Measurements from ENCODE around the gene KRT6C.
"Not testable (repeated sequence)": the region's sequence is repeated elsewhere in the genome, so short reads cannot be mapped to it uniquely, and the experiment has no call there.

Gene KRT6C

DNA sequence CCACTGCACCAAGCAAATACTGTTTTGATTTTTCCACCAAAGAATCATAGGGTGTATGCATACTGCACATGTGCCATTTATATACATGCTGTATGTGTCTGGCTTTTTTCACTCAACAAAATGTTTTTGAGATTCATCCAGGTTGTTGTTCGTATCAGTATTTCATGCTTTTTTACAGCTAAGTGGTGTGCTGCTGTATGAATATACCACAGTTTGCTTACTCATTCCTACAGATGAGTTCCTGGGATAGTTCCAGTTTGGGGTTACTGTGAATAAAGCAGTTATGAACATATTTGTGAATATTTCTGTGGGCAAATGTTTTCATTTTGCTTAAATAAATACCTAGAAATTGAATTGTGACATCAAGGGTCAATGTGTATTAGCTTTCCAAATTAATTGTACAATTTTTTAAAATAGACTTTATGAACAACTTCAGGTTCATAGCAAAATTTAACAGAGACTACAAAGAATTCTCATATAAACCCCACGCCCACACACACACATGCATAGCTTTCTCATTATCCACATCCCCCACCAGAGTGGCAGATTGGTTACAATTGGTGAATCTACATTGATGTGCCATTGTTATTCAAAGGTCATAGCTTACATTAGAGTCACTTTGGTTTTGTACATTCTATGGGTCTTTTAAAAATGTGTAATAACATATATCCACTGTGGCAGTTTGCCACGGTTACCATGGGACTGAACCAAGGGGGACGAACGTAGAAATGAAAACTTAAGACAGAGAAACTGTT, 26.4 kb upstream of the KRT6C start:
- DNase-seq = no peak

GRCh38 chr12:52498946-52499345, 25.3 kb upstream of the KRT6C start:
- DNase-seq = no peak

GRCh38 chr12:52497975-52498374, 24.4 kb upstream of the KRT6C start:
- no peak for DNase-seq

DNA sequence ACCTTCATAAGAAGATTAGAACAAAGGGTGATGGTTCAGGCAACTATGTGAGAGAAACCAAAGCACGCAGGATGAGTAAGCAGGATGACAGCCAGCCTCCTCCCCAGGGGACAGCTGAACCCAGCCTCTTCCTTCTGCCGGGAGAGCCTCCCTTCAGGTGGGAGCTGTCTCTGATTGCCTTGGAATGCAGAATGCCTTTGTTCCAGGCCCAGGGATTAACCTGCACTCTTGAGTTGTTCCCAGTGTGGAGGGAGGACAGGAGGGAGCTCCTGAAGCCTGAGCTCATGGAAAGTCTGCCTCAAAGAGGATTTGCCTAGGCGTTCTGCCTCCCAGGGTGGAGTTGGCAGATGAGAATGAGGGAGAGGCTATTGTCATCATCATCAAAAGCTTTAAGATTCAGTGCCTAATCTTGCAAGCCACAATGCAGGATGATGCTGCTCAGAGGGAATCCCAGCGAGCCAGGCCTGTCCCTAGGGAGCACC, 23.0 kb upstream of the KRT6C start:
- no peak for DNase-seq

- no peak for DNase-seq
These were observed 22.4 kb upstream of the KRT6C start for GRCh38 chr12:52496054-52496453.

DNA sequence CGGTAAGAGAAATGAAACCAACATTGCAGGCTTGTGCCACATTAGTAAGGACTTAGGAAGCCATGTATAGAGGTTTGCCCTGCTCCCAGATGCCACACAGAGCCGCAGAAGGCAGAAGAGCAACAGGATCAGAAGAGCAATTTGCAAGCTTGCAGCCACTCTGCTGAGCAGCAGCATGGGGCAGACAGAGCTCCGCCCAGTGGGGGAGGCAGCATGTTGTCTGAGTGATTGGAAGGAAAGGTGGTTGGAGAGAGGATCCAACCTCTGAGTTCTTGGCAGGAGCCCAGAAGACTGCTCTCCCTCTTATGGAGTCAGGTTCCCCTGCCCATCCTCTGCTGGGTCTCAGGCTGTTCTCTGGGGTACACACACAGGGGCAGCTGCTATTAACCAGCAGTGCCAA, 21.8 kb upstream of the KRT6C start:
- no peak for DNase-seq

DNA sequence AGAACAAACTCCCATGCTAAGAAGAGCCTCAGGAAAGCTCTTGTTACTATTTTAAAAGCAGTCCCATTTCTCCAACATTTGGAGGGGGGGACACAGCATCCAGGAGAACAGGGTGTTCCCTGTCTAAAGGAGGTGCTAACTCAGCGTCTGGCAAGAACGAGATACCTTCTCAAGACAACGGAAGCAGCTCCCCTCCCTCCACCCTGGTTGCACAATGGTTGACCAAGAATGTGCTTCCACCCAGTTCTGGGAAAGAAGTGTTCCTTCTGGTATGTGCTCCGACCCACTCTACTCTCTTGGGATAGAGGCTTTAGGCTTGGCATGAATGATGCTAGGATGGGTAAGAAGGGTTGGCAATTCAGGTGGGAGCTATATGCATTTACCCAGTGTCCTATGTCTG, 20.9 kb upstream of the KRT6C start:
- DNase-seq = no peak

GRCh38 chr12:52494100-52494499, 20.5 kb upstream of the KRT6C start:
- no peak for DNase-seq

GRCh38 chr12:52493172-52493571, 19.6 kb upstream of the KRT6C start, which contains the start of gene KRT6A:
Gene KRT6A, minus strand, starts transcription at chr12:52493257. Its CDS starts 69 bp downstream, at chr12:52493188.
- no peak for DNase-seq

- DNase-seq = not testable (repeated sequence)
These were observed 18.8 kb upstream of the KRT6C start for GRCh38 chr12:52492405-52492804.

GRCh38 chr12:52491495-52491894, 17.9 kb upstream of the KRT6C start:
- not testable (repeated sequence) for DNase-seq

DNA sequence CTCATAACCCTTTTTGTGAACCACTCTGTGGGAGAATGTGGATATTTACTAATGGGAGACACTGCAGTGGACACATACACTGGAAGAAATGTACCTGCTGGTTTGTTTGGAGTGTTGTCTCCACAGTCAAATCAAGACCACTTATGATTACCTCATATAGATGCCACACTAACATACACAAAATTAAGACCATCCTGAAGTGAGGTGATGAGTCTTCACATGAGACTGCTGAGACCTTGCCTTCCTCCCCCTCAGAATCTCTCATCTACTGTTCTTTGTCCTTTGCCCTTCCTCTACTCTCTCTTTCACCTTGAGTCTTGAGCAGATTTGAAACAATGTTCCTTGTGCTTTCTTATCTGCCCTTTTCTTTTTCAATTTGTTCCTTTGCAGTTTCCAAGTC, 15.1 kb upstream of the KRT6C start:
- DNase-seq = no peak

GRCh38 chr12:52487744-52488443, 14.3 kb upstream of the KRT6C start:
- not testable (repeated sequence) for DNase-seq

DNA sequence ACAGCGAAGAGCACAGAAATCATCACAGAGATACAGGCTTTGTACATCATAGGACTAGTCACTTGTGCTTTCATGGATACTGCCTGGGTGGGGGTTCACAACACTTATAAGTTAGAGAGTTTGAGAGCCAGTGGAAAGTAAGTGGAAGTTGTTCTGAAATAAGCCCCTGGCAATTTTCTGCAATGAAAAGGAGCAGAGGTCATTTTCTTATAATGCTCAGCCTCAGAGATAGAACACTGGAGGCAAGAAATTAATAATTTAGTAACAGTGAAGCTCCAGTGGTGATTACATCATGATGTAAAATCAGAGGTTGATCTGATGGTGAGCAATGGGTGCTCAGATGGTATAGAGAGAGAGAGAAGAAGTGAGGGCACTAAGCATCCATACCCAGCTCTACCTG, 13.6 kb upstream of the KRT6C start:
- DNase-seq = no peak

- no peak for DNase-seq
These were observed 12.8 kb upstream of the KRT6C start for GRCh38 chr12:52486166-52487105.

DNA sequence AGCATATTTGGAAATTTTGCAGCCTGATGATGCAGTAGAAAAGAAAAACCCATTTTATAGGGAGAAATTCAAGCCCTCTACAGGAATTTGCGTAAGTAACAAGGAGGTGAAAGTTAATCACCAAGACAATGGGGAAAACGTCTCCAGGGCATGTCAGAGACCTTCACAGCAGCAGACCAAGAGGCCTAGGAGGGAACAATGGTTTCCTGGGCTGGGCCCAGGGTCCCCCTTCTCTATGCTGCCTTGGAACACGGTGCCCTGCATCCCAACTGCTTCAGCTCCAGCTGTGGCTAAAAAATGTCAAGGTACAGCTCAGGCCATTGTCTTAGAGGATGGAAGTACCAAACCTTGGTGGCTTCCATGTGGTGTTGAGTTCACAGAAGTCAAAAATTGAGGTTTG, 6.5 kb upstream of the KRT6C start:
- DNase-seq = no peak

GRCh38 chr12:52477651-52478050, 4.0 kb upstream of the KRT6C start:
- no peak for DNase-seq

- DNase-seq = no peak
These were observed 607 bp upstream of the KRT6C start for GRCh38 chr12:52474212-52474611.

DNA sequence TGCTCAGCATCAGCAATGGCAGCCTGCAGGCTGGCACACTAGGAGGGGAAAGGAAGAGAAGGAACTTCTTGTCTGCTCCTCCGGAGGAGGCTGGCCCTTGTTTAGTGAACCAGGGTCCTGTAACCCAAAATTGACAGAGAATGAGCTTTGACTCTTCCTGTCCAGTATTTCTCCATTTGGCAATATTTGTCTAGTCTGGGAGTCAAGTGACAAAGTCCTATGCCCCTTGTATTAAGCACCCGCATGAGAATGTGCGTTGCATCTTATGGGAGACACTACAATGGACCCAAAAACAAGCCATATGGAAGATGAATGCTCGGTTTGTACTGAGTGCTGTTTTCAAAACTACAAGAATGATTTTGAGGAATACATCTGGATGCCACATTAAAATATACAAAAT, 3.8 kb downstream of the KRT6C start:
- DNase-seq = no peak

DNA sequence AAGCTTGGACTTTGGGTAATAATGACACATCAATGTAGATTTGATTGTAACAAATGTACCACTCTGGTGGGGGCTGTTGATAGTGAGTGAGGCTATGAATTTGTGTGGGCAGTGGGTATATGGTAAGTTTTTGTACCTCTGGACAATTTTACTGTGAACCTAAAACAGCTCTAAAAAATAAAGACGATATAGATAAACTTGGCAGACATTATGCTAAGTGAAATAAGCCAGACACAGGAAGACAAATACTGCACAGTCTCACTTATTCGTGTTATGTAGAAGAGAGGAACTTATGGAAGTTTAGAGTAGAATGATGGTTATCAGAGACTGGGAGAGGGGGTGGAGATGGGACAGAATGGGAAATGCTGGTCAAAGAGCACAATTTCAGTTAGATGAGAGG, 8.7 kb downstream of the KRT6C start:
- no peak for DNase-seq

GRCh38 chr12:52461693-52462092, 11.9 kb downstream of the KRT6C start:
- no peak for DNase-seq

GRCh38 chr12:52458861-52459260, 14.7 kb downstream of the KRT6C start:
- no peak for DNase-seq

DNA sequence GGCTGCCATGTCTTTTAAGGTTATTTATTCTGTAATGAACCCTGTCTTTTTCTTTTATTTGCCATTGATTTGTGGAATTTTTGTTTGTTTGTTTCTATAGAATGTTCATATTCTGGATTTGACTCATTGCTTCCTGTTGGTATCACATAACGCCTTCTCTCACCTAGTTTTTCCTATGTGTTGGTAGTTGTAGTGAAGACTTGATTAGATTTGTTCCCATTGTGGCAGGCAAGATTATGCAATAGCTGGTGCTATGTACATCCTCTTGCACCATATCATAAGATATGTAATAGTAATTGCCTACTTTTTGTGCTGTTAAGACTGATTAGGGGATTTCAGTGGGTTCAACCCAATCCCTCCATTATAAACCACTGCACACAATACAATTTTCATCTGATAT, 17.8 kb downstream of the KRT6C start:
- peak in 1 of 2 experiments; percentile 8 for DNase-seq

Measured in NCI-H1930 (cell line).